ENCODE data around the gene SEL1L. TPM values are rescaled to one million over a fixed set of nuclear protein-coding genes. Genes with fewer than 3 reads are reported as not detected.
A peak's percentile ranks its signal among the peaks of the same experiment; 100 is the strongest.
"Not testable (repeated sequence)": the region's sequence is repeated elsewhere in the genome, so short reads cannot be mapped to it uniquely, and the experiment has no call there.

Gene SEL1L
- polyA plus RNA-seq, 3 donors = 14.4 to 48.4 (median 42.5) TPM

DNA sequence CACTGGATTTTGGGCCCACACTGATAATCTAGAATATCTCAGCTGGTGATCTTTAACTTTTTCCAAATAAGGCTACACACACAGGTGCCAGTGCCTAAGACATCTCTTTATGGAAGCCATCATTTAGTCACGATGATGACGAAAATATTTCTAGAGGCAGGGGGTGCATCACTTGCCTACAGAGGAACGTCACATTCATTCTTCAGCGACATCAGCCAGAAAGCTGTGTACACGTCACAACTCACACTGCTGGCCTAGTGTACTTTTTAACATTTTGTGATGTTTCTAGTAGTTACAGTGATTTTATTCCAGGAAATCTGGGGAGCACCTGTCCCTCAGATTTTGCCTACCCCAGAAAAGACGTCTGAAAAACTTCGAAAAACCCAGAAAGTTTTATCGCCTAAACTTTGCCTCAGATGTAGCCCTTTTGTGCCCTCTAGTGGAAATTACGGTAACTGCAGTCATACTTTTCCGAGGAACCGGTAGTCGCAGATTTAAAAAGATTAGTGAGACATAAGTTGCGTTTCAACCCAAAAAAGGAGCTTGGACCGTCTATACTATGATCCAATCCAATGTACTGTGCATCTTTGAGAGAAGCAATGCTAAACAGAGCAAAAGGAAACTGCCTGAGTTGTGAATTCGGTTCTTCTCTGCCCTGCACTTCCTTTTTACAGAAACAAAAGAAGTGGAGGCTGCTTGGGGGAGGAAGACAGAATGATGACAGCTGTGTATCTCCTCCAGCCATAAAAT lies 69.2 kb downstream of the SEL1L start:
- H3K27me3 ChIP-seq (ENCODE audit: control insufficient read depth in 2 of 2, insufficient read depth in 2 of 2, low read length in 2 of 2) = no peaks in the 10 kb centered on the region
- H3K36me3 Mint-ChIP-seq = no peaks in the 10 kb centered on the region

GRCh38 chr14:81462356-81462755 lies 71.3 kb downstream of the SEL1L start:
- not testable (repeated sequence) for H3K27me3 ChIP-seq (ENCODE audit: control insufficient read depth in 2 of 2, insufficient read depth in 2 of 2, low read length in 2 of 2); H3K79me2 ChIP-seq (ENCODE audit: insufficient read depth, low read length); H3K4me2 ChIP-seq (replicated peaks; ENCODE audit: extremely low read depth, low read length, poor library complexity, severe bottlenecking); H3K36me3 ChIP-seq (replicated peaks in 1 of 2; ENCODE audit: control insufficient read depth in 1 of 2, insufficient read depth in 2 of 2, low read length in 2 of 2); H3K36me3 Mint-ChIP-seq; H3K27ac ChIP-seq (ENCODE audit: low read depth in 1 of 2, low read length in 2 of 2); H2AFZ ChIP-seq (ENCODE audit: insufficient read depth, low read depth, low read length, poor library complexity, severe bottlenecking); H3K27ac Mint-ChIP-seq; H3K27me3 Mint-ChIP-seq (ENCODE audit: low read depth in 3 of 3); H3K4me1 Mint-ChIP-seq; DNase-seq; H3K4me1 ChIP-seq (ENCODE audit: control insufficient read depth in 1 of 2, insufficient read depth in 2 of 2, low read length in 2 of 2); H3K4me3 Mint-ChIP-seq; H3K4me3 ChIP-seq (replicated peaks in 1 of 3; ENCODE audit: low read depth in 2 of 3, low read length in 3 of 3); H3K9me3 Mint-ChIP-seq; H3K9ac ChIP-seq (ENCODE audit: insufficient read depth, low read length, poor library complexity, severe bottlenecking); H3K9me3 ChIP-seq (replicated peaks in 1 of 2; ENCODE audit: control insufficient read depth in 1 of 2, insufficient read depth in 1 of 2, low read length in 2 of 2); H4K20me1 ChIP-seq (ENCODE audit: insufficient read depth, low read length)
- intact Hi-C loops (cut with micrococcal nuclease) = loop anchor here in 1 of 2 donors (5.0 kb wide), 1 partner anchor 195 kb away; no protein-coding TSS in a partner anchor
- WGBS (ENCODE audit: insufficient coverage) = 92% methylated on average over 20 of the region's 30 CpGs

More for the DNA sequence above, 69.2 kb downstream of the SEL1L start:
- Histone ChIP-seq H3K27ac (ENCODE audit: low read depth in 1 of 2, low read length in 2 of 2) (peak overlapping the region in 1 of 2 donors; percentile 70), H3K4me2 (replicated peaks; ENCODE audit: extremely low read depth, low read length, poor library complexity, severe bottlenecking) (peak overlapping the region; percentile 68), H3K4me1 (ENCODE audit: control insufficient read depth in 1 of 2, insufficient read depth in 2 of 2, low read length in 2 of 2) (peaks cover 0 to 4% of the 10 kb centered on the region in 2 donors), H3K36me3 (replicated peaks in 1 of 2; ENCODE audit: control insufficient read depth in 1 of 2, insufficient read depth in 2 of 2, low read length in 2 of 2) (no peaks in the 10 kb centered on the region), H3K4me3 (replicated peaks in 1 of 3; ENCODE audit: low read depth in 2 of 3, low read length in 3 of 3) (peak overlapping the region; percentile 43 to 97 (median 83)), H4K20me1 (ENCODE audit: insufficient read depth, low read length) (no peaks in the 10 kb centered on the region), H3K79me2 (ENCODE audit: insufficient read depth, low read length) (no peaks in the 10 kb centered on the region), H3K9ac (ENCODE audit: insufficient read depth, low read length, poor library complexity, severe bottlenecking) (peak overlapping the region; percentile 61), H2AFZ (ENCODE audit: insufficient read depth, low read depth, low read length, poor library complexity, severe bottlenecking) (peak overlapping the region; percentile 80), H3K9me3 (replicated peaks in 1 of 2; ENCODE audit: control insufficient read depth in 1 of 2, insufficient read depth in 1 of 2, low read length in 2 of 2) (no peaks in the 10 kb centered on the region)
- peak overlapping the region in 5 of 7 donors; percentile 20 to 70 (median 26) for H3K27ac Mint-ChIP-seq
- H3K4me3 Mint-ChIP-seq = peak overlapping the region; percentile 66 to 86
- H3K4me1 Mint-ChIP-seq = peaks cover 5% of the 10 kb centered on the region
- H3K9me3 Mint-ChIP-seq = no peaks in the 10 kb centered on the region
- TF ChIP-seq, protein P1, sequence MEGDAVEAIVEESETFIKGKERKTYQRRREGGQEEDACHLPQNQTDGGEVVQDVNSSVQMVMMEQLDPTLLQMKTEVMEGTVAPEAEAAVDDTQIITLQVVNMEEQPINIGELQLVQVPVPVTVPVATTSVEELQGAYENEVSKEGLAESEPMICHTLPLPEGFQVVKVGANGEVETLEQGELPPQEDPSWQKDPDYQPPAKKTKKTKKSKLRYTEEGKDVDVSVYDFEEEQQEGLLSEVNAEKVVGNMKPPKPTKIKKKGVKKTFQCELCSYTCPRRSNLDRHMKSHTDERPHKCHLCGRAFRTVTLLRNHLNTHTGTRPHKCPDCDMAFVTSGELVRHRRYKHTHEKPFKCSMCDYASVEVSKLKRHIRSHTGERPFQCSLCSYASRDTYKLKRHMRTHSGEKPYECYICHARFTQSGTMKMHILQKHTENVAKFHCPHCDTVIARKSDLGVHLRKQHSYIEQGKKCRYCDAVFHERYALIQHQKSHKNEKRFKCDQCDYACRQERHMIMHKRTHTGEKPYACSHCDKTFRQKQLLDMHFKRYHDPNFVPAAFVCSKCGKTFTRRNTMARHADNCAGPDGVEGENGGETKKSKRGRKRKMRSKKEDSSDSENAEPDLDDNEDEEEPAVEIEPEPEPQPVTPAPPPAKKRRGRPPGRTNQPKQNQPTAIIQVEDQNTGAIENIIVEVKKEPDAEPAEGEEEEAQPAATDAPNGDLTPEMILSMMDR (IDR thresholded peaks at IDR 0.05) = peak; percentile 91
- intact Hi-C loops (cut with micrococcal nuclease) = loop anchor here in 1 of 2 donors (5.0 kb wide), 1 partner anchor 197 kb away; no protein-coding TSS in a partner anchor
- DNase-seq = peak; percentile 38 to 59 (median 53)
- H3K27me3 Mint-ChIP-seq (ENCODE audit: low read depth in 3 of 3) = peaks cover 0 to 2% (median 0%) of the 10 kb centered on the region in 3 donors
- WGBS (ENCODE audit: insufficient coverage) = 0% methylated on average over 3 of the region's 15 CpGs

Data from CD14-positive monocyte (primary cell).